Prostate gland (tissue), 2 donors: ENCODE results near the gene ZNF136.
A peak's percentile ranks its signal among the peaks of the same experiment; 100 is the strongest.

ENCODE experiments used
- POLR2AphosphoS5 ChIP-seq: sonication (generic); formaldehyde crosslinking; IDR thresholded peaks from one replicate; pipeline ENCODE4 v1.6.1; 2017; ENCODE audit warnings: antibody characterized with exemption
- TF ChIP-seq, protein P1 (sequence below), 4 experiments: fragments of 200-600 bp in 2 of 4; fragments of 450-650 bp in 2 of 4; sonication (generic) in 2 of 4; IDR thresholded peaks; 1 replicate in 3 of 4; 2 replicates in 1 of 4; pipeline ENCODE4 v1.5.1; 2016 to 2019; ENCODE audit warnings: antibody characterized with exemption in 4 of 4, mild to moderate bottlenecking in 2 of 4, moderate library complexity in 2 of 4

DNA sequence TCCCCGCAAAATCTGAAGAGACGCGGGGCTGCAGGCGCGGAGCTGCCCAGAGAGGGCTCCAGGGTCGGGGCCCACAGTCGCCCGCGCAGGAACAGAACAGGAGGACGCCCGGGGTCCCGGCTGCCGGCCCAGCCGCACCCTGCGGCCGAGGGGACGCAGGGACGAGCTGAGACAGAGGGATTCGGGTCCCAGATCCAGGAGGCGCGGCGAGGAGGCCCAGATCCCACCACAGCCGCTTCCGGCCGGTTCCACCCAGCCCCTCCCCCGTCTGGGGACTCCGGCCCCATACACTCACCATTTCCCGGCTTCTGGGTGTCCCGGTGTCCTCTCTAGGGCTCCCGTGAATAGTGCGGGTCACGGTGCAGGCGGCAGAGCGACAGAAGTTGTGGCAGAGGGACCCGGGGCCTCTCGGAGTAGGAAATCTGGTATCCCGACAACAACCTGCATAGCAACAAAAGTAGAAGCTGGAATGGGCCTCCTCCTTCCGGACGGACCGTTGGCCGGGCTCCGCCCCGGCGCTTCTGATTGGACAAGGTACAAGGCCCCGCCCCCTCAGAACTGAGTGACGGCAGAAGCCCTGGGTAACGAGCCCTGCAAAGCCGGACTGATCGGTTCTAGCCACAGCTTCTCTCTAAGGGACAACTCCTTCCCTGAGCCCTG lies 22.9 kb upstream of the ZNF136 start, which contains the start of gene ZNF20:
- TF ChIP-seq, protein P1, sequence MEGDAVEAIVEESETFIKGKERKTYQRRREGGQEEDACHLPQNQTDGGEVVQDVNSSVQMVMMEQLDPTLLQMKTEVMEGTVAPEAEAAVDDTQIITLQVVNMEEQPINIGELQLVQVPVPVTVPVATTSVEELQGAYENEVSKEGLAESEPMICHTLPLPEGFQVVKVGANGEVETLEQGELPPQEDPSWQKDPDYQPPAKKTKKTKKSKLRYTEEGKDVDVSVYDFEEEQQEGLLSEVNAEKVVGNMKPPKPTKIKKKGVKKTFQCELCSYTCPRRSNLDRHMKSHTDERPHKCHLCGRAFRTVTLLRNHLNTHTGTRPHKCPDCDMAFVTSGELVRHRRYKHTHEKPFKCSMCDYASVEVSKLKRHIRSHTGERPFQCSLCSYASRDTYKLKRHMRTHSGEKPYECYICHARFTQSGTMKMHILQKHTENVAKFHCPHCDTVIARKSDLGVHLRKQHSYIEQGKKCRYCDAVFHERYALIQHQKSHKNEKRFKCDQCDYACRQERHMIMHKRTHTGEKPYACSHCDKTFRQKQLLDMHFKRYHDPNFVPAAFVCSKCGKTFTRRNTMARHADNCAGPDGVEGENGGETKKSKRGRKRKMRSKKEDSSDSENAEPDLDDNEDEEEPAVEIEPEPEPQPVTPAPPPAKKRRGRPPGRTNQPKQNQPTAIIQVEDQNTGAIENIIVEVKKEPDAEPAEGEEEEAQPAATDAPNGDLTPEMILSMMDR (IDR thresholded peaks at IDR 0.05) = peak in 1 of 4 experiments; percentile 6
- TF ChIP-seq POLR2AphosphoS5 = peak; percentile 93
